ENCODE data around the gene ROBO3.

Gene ROBO3

DNA sequence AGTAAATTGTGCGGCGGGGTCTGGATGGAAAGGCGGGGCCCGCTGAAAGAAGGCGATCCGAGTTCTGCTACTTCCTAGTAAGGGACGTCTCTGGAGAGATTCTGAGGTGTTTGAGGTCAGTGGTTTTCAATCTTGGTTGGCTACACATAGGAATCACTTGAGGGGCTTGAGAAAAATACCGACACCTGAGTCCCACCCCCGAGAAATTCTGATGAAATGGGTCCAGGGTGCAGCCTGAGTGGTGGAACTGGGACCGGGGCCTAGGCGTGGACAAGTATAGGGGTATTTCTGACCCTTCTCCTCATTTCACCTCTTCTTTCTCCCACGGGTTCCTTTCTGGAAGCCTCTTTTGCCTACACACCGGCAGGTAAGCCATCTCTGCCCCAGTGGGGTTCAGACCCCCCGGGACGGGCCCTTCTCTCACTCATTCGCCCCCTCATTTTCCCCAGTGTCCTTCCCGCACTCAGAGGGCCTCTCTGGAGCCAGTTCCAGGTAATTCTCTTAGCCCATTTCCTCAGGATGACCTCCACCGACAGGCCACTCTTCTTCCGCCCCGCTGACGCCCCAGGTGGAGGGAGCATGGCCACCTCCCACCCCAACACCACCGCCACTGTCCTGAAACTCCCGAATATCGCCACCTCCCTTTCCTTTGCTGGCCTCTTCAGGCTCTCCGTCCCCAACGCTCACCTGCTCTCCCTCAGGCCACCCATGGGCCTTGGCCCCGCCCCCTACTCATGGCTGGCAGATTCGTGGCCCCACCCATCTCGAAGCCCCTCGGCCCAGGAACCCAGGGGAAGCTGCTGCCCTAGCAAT, 11.8 kb downstream of the ROBO3 start:
- DNase-seq (ENCODE audit: low spot score) = no peak

- no peak for DNase-seq (ENCODE audit: low spot score)
Measured at GRCh38 chr11:124877631-124877909, 12.3 kb downstream of the ROBO3 start.

DNA sequence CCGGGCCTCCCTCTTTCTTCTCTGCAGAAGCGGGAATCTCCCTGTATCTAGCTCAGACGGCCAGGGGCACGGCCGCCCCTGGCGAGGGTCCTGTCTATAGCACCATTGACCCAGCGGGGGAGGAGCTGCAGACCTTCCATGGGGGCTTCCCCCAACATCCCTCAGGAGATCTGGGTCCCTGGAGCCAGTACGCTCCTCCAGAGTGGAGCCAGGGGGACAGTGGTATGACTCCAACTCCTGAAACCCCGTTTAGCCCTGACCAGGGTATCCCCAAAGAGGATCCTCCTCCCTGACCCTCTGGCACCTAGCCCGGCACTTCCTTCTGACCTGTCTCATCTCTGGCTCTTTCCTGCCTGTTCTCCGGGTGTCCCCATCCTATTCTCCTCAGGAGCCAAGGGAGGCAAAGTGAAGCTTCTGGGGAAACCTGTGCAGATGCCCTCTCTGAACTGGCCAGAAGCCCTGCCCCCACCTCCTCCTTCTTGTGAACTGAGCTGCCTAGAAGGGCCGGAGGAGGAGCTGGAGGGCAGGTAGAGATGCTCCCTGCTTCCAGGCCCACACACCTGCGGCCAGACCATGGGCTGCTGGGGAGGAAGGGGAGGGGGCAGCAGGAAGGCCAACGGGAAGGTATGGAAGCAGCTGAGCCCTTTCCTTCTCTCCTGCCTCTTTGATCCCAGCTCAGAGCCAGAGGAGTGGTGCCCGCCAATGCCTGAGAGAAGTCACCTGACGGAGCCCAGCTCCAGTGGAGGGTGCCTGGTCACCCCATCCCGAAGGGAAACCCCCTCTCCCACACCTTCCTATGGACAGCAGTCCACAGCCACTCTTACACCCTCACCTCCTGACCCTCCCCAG, 12.9 kb downstream of the ROBO3 start:
- DNase-seq (ENCODE audit: low spot score) = no peak

DNA sequence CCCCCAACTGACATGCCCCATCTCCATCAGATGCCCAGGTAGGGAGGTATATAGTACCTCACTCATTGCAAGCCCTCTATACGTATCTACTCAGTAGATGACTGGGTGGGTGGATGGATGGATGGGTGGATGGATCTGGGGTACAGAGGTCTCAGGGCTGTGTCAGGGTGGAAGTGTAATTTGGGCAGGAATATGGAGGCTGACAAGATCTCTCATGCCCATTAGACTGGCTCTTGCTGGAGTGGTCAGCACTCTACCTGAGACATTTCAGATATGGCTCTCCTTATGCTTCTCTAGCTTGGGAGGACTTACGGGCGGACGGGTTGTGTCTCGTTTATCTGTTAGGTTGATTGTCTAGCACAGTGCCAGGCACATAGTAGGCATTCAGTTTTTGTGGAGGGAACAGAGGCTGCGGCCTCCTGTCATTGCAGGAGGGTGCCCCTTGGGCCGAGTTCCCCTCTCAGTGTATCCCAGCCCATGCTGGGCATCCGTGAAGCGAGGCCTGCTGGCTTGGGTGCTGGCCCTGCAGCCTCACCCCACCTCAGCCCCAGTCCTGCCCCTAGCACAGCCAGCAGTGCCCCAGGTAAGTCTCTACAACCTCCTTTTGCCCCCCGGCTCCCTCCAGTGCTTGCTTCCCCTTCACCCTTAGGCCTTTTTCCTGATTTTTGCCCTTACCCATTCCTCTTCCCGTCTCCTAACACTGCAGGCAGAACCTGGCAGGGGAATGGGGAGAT, 13.7 kb downstream of the ROBO3 start:
- DNase-seq (ENCODE audit: low spot score) = no peak

- DNase-seq (ENCODE audit: low spot score) = no peak
Measured at GRCh38 chr11:124879493-124880289, 14.5 kb downstream of the ROBO3 start.

- DNase-seq (ENCODE audit: low spot score) = no peak
Measured at GRCh38 chr11:124880290-124880611, 15.0 kb downstream of the ROBO3 start.

GRCh38 chr11:124880958-124881357, 15.7 kb downstream of the ROBO3 start:
- DNase-seq (ENCODE audit: low spot score) = no peak

DNA sequence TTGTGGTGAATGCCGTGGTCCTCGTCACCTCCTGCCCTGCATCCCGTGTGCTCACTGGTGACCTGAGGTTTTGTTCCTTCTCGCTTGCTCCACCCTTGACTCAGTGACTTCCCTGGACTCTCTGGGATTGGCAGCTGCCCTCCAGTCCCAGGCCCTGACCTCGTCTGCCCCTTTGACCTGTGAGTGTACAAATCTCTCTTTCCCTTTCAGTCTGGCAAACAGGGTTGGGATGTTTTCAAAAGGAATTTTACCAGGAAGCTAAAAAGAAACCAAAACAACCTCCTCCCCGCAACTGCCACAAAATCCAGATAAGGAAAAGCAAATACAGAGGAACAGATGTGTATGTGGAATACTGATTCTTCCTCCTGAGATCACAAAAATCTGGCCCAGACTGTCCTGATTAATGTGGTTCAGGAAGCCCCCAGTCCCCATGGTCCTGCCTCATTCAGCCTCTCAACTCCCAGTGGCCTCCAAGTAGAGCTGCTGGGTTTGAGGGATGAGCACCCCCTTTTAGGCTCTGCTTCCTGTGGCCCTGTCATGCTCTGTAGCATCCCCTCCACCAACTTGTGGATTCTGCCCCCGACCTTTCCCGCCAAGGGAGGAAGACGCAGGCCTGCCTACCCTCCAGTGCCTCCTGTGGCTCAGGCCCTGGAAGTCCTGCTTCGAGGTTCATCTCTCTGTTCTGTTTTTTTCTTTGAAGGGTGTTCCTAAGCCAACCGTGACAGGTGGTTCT, 17.3 kb downstream of the ROBO3 start:
- no peak for DNase-seq (ENCODE audit: low spot score)

- DNase-seq (ENCODE audit: low spot score) = no peak
Measured at GRCh38 chr11:124884340-124884739, 19.1 kb downstream of the ROBO3 start.

DNA sequence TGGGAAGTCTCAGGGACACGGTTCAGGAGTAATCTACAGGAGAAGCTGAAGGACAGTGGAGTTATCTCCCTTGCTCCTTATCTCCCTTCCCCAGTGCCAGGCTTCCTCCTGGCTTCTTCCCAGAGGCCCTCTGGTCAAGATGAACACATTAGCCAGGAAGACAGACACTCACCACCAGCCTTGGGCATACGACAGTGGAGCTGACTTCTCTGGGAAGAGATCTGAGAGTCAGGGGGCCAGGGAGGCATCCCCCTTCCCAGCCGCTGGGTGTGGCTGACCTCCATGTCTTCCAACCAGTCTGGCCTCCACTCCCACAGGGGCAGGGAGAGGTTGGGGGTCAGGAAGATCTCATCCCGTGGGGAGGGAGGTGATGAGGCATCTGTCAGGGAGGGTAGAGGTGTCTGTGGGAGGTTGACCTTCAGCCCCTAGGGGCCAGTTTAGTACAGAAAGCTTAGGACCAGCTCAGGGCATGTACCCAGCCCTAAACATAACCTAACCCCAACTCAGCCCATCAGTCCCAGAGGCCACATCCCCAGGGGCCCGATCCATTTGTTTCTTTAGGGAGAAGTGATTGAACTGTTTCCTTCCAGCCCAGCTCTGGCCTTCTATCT, 19.7 kb downstream of the ROBO3 start:
- no peak for DNase-seq (ENCODE audit: low spot score)

GRCh38 chr11:124886476-124886875, 21.2 kb downstream of the ROBO3 start:
- DNase-seq (ENCODE audit: low spot score) = no peak

GRCh38 chr11:124886978-124887666, 21.9 kb downstream of the ROBO3 start:
- DNase-seq (ENCODE audit: low spot score) = no peak

DNA sequence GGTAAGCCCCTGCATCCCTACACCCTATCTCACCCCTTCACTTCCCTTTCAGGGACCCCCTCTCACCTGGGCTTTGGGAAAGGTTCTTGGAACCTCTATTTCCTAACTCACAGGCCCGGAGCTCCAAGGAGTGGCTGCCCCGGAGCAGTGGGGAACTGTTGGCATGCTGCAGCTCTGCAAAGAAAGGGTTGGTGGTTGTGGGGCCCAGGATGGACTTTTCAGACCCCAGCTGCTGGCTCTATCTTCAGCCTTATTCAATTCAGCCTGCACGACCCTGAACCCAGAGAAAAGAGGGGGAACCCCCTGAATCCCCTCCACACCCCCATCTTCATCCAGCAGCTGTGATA, 22.4 kb downstream of the ROBO3 start:
- DNase-seq (ENCODE audit: low spot score) = no peak

DNA sequence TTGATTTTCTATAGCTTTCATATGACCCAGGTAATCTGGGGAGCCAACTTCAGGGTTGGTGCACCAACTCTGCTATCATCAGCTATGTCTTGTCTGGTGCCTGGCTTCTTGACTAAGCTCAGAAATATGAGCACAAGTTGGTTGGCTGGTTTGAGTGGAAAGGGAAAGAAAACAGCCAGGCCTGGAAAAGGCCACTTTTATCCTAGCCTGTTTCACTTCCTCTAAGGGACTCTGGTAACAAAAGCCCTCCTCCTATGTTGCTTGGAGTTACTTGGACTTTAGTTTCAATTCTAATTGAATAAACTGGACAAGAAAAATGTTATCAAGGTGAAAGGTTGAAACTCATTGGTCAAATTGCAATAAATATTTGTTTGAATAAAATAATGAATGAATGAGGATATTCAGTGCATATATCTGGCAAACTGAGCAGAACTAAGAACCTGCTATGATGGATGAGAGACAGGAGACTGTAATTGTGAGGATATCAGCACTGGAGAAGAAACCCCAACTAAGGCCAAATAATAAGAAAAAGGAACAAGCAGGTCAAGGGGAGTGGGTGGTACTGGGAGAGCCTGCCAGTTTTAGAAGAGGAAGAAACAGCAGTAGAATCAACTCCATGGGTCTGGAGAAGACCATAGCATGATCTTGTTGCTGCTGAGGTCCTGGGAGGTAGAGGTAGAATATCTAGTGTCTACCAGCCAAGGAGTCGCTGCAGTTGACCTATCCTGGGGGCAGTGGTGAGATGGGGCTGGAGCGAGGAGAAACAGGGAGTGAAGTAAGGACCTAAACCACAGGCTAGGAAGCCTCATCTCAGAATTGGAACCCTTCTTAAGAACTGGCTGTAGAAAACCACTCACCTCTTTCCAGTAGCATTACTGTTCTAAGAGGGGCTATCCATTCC, 24.2 kb downstream of the ROBO3 start:
- DNase-seq (ENCODE audit: low spot score) = no peak

DNA sequence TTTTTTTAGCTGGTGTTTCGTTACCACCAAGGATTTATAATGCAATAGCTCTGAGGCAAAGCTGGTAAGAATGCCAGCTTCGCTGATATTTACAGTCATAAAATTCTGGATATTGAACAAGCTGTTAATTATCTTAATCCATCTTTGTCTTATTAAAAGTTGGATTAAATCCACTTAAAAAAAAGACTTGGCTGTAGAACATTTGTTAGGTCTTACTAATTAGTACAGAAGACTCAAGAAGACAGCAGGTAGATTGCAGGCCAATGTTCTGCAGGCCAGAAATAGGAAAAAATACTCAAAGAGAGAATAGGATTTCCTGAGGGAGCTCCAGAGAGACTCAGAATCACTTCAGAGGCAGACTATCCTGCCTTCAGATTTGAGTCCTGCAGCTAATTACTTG, 24.9 kb downstream of the ROBO3 start:
- DNase-seq (ENCODE audit: low spot score) = no peak

GRCh38 chr11:124890683-124891372, 25.6 kb downstream of the ROBO3 start:
- DNase-seq (ENCODE audit: low spot score) = no peak

GRCh38 chr11:124891373-124891861, 26.2 kb downstream of the ROBO3 start:
- DNase-seq (ENCODE audit: low spot score) = no peak

DNA sequence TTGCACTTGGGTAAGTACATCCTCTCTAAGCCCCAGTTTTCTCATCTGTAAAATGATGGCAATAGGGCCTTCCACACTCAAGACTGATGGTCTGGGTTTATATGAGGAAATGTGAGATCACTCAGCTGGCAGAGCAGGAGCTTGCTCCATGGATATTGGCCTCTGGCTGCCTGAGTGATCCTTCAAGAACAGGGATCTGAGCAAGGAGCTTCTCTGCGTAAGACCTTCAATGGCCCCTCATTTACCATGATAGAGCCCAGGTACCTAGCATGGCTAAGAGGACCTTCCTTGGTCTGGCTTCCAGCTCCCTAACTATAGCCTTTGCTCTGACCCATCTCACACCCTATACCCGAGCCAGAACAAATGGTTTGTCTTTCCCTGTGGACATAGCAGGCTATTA, 26.9 kb downstream of the ROBO3 start:
- DNase-seq (ENCODE audit: low spot score) = no peak
